ENCODE measurements around the gene CTNNA3. TPM values are rescaled to one million over a fixed set of nuclear protein-coding genes. Genes with fewer than 3 reads are reported as not detected.

The CTNNA3 gene
- total RNA-seq, 4 donors from 2014 or later: 14.3 to 49.5 (median 24.2) TPM

DNA sequence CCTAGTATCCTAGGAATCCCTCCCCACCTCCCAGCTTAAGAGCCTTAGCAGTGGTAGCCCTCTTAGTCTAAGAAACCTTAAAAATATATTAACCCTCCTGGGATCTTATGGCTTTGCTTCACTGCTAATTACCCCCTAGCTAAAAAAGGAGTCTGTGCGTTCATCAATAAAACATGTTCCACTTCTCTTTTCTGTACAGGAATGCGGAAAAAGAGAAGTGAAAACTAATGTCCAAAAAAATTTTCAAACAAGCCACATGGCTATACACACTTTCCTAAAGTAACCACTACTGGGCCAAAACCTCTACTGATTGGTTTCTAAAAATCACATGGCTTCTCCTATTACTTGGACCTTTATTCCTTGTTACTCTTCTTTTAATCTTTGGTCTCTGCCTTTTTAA is 1437.3 kb downstream of the CTNNA3 start:
- no peaks in the 10 kb centered on the region for H3K36me3 ChIP-seq
- H3K4me1 ChIP-seq: no peaks in the 10 kb centered on the region
- in situ Hi-C loops (cut with MboI; ENCODE audit: low sequenced_read_pairs in 4 of 4): no loop called here
- intact Hi-C loops (cut with DNase I; ENCODE audit: low total_unique reads): no loop called here
- DNase-seq: no peak
- no peak for TF ChIP-seq POLR2A (IDR thresholded peaks at IDR 0.05)
- TF ChIP-seq, protein P1, sequence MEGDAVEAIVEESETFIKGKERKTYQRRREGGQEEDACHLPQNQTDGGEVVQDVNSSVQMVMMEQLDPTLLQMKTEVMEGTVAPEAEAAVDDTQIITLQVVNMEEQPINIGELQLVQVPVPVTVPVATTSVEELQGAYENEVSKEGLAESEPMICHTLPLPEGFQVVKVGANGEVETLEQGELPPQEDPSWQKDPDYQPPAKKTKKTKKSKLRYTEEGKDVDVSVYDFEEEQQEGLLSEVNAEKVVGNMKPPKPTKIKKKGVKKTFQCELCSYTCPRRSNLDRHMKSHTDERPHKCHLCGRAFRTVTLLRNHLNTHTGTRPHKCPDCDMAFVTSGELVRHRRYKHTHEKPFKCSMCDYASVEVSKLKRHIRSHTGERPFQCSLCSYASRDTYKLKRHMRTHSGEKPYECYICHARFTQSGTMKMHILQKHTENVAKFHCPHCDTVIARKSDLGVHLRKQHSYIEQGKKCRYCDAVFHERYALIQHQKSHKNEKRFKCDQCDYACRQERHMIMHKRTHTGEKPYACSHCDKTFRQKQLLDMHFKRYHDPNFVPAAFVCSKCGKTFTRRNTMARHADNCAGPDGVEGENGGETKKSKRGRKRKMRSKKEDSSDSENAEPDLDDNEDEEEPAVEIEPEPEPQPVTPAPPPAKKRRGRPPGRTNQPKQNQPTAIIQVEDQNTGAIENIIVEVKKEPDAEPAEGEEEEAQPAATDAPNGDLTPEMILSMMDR (IDR thresholded peaks at IDR 0.05 in 4 of 5, conservative IDR thresholded peaks at IDR 0.05 in 1 of 5): no peak
- ATAC-seq: no peak
- no peak overlapping the region for H3K27ac ChIP-seq
- no peaks in the 10 kb centered on the region for H3K27me3 ChIP-seq
- no peak overlapping the region for H3K4me3 ChIP-seq
- H3K9me3 ChIP-seq: no peaks in the 10 kb centered on the region

DNA sequence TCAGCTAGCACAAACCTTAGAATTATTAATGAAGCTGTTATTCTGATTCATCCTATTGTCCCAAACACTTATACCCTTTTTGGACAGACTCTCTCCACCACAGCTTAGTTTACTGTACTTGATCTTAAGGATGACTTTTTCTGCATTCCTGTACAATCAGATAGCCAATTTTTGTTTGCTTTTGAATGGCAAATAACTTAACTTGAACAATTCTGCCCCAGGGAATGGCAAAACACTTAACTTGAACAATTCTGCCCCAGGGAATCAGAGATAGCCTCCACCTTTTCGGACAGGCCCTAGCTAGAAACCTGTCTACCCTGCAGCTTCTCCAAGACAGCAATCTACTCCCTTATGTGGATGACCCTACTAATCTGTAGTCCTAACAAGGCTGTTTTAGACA is 1438.2 kb downstream of the CTNNA3 start:
- no peaks in the 10 kb centered on the region for H3K4me1 ChIP-seq
- no peaks in the 10 kb centered on the region for H3K36me3 ChIP-seq
- intact Hi-C loops (cut with DNase I; ENCODE audit: low total_unique reads): no loop called here
- ATAC-seq: no peak
- H3K27ac ChIP-seq: no peak overlapping the region
- H3K9me3 ChIP-seq: no peaks in the 10 kb centered on the region
- in situ Hi-C loops (cut with MboI; ENCODE audit: low sequenced_read_pairs in 4 of 4): no loop called here
- no peak for TF ChIP-seq POLR2A (IDR thresholded peaks at IDR 0.05)
- TF ChIP-seq, protein P1 (IDR thresholded peaks at IDR 0.05 in 4 of 5, conservative IDR thresholded peaks at IDR 0.05 in 1 of 5): no peak
- DNase-seq: no peak
- H3K27me3 ChIP-seq: no peaks in the 10 kb centered on the region
- no peak overlapping the region for H3K4me3 ChIP-seq

DNA sequence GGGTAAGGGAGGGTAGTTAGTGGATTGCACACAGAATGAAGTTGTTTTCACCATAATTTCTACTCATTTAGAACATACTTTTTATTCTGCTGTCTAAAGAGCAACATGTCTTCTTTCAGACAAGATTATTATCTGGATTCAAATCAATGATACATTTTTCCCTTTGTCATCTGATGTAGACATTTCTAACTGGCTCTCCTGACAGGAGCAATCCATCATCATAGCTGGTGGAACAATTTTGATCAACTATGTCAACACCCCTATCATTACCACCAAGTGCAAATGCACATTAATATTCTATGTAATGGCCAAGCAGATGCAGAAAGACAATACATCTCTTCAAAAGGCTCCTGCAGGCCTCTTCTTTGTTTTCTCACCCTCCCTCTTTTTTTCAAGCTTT is 1443.0 kb downstream of the CTNNA3 start:
- ATAC-seq (no peak), DNase-seq (no peak)
- no peak overlapping the region for H3K27ac ChIP-seq
- in situ Hi-C loops (cut with MboI; ENCODE audit: low sequenced_read_pairs in 4 of 4) (no loop called here), intact Hi-C loops (cut with DNase I; ENCODE audit: low total_unique reads) (no loop called here)
- H3K4me1 ChIP-seq: no peaks in the 10 kb centered on the region
- no peaks in the 10 kb centered on the region for H3K9me3 ChIP-seq
- H3K27me3 ChIP-seq: no peaks in the 10 kb centered on the region
- H3K4me3 ChIP-seq: no peak overlapping the region
- TF ChIP-seq, protein P1 (IDR thresholded peaks at IDR 0.05 in 4 of 5, conservative IDR thresholded peaks at IDR 0.05 in 1 of 5): no peak
- no peak for TF ChIP-seq POLR2A (IDR thresholded peaks at IDR 0.05)
- no peaks in the 10 kb centered on the region for H3K36me3 ChIP-seq

DNA sequence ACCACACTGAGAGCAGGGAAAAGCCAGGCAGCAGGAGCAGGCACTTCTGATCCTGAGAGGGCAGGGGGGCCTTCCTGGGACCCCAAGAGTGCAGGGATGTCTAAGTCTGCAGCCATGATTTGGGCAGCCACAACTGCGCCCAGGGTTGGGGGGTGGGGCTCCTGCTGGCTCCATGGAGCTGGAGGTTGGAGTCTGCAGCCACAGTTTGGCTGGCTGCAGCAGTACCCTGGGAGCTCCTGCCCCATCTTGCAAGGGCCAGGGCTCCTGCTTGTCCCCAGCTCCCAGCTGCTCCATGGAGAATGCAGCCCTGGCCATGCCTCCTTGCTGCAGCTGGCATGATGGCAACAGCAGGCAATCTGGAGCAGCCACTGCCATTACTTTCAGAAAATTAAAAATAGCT is 1449.8 kb downstream of the CTNNA3 start:
- in situ Hi-C loops (cut with MboI; ENCODE audit: low sequenced_read_pairs in 4 of 4): no loop called here
- intact Hi-C loops (cut with DNase I; ENCODE audit: low total_unique reads): no loop called here
- DNase-seq: no peak
- Histone ChIP-seq H3K9me3 (peaks cover 0 to 3% (median 0%) of the 10 kb centered on the region in 3 donors), H3K27ac (no peak overlapping the region), H3K27me3 (no peaks in the 10 kb centered on the region), H3K4me3 (no peak overlapping the region), H3K36me3 (no peaks in the 10 kb centered on the region), H3K4me1 (no peaks in the 10 kb centered on the region)
- TF ChIP-seq, protein P1 (IDR thresholded peaks at IDR 0.05 in 4 of 5, conservative IDR thresholded peaks at IDR 0.05 in 1 of 5): no peak
- TF ChIP-seq POLR2A (IDR thresholded peaks at IDR 0.05): no peak
- no peak for ATAC-seq

DNA sequence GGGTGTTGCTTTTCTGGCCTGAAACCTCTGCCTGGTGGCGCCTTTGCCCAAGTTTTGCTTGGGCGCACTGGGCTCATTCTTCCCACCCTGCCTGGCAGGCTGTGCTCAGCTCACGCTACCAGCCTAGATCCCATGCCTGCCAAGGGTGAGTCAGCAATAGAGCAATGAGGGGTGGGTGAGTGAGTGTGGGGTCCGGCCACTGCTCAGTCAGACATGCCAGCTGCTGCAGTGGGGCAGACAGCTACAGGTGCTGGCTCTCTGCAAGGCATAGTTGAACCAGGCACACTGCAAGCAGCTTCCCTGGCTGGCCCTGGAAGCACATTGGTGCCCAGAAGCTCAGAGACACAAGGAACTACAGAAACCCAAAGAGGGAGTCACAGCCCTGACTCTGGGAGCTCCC is 1451.0 kb downstream of the CTNNA3 start:
- H3K36me3 ChIP-seq: no peaks in the 10 kb centered on the region
- H3K27ac ChIP-seq: no peak overlapping the region
- peaks cover 0 to 3% (median 0%) of the 10 kb centered on the region in 3 donors for H3K9me3 ChIP-seq
- H3K27me3 ChIP-seq: no peaks in the 10 kb centered on the region
- no peak for DNase-seq
- no peak for ATAC-seq
- no peak overlapping the region for H3K4me3 ChIP-seq
- intact Hi-C loops (cut with DNase I; ENCODE audit: low total_unique reads): no loop called here
- TF ChIP-seq POLR2A (IDR thresholded peaks at IDR 0.05): no peak
- TF ChIP-seq, protein P1 (IDR thresholded peaks at IDR 0.05 in 4 of 5, conservative IDR thresholded peaks at IDR 0.05 in 1 of 5): no peak
- H3K4me1 ChIP-seq: no peaks in the 10 kb centered on the region
- in situ Hi-C loops (cut with MboI; ENCODE audit: low sequenced_read_pairs in 4 of 4): no loop called here
